RWPE1 (cell line): ENCODE results near the gene SDF4.
A peak's percentile ranks its signal among the peaks of the same experiment; 100 is the strongest.

Experiments used
- CTCF ChIA-PET: fragments of 350-600 bp; sonication (Branson Sonifier 250); formaldehyde crosslinking; extraction: SDS; loops from one replicate; lab custom pipeline; 2021; lab: Yijun Ruan, JAX
- POLR2A ChIA-PET: fragments of 400-600 bp; formaldehyde crosslinking; extraction: SDS; loops from one replicate; lab custom pipeline; 2020; ENCODE audit warnings: antibody characterized with exemption; ENCODE audit not compliant: low non-redundant PET; lab: Yijun Ruan, JAX
- DNase-seq: peaks from one replicate; pipeline ENCODE4 v3.0.0; 2012; ENCODE audit warnings: low spot score
- H3K27ac ChIP-seq: fragments of 450-650 bp; 2 replicates; pipeline ENCODE4 v1.5.1; 2017
- CTCF ChIP-seq: fragments of 450-650 bp; conservative IDR thresholded peaks from 2 replicates; pipeline ENCODE4 v1.5.1; 2017; ENCODE audit warnings: low read depth, mild to moderate bottlenecking

Gene SDF4

DNA sequence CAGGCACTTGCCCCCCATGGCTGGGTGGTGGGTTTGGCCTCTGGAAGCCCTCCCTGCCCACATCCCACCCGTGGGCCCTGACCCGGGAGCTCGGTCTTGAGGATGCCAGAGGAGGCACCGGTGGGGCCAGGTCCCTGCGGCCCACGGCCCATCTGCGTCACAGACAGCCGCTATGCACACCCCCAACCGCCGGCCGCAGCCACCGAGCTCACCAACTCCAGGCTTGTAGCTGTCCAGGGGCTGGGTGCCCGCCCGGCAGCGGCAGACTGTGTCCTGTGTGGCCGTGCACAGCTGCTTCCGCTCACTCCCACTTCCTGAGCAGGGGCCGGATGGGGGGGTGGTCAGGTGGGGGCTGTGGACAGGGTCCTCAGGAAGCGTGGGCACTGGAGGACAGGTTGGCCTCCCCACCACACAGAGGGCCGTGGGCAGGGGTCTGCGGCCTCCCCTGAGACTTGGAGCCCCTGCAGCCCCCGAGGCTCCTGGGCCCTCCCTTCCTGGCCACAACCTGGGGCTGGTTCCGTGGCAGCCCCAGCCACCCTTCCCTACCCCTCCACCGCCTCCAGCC lies 18.9 kb downstream of the SDF4 start:
- H3K27ac ChIP-seq: no peak overlapping the region
- ChIA-PET CTCF (no interaction called here), POLR2A (no interaction called here)
- DNase-seq: no peak
- no peak for TF ChIP-seq CTCF

DNA sequence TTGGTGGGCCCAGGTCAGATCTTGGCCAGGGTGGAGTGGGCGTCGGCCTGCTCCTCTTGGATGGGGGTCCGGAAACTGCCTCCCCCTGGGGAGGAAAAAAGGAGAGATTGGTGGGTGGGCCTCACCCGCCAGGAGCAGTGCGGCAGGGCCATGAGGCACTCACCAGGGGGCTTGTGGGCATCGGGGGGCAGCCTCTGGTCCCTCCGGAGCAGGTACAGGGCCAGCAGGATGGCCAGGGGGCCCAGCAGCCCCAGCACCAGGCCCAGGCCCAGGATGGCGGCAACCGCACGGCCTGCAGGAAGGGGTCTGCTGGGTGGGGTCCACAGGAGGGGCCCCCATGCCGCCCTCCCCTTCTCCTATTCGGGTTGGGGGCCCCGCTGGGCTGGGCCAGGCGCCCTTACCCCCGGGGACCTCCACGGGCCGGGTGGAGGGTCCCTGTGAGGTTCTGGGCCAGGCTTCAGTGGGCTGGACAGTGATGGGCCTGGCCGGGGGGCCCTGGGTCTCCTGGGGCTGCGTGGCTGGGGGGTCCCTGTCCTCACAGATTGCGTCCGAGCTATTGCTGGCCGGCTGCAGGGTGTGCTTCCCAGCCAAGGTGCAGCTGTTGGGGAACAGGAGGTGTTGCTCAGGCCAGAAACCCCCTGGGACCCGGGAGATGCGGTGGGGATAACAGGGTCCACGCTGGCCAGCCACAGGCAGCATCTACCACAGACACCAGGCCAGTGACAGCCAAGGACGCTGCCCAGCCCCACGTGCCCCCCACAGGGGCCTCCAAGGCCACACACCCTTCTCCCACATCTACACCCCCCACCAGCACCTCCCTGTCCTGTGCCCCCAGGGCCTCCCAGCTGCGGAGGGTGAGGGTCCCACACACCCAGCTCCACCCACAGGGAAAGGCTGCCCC lies 20.0 kb downstream of the SDF4 start:
- POLR2A ChIA-PET: no interaction called here
- TF ChIP-seq CTCF: no peak
- no peak for DNase-seq
- CTCF ChIA-PET: interaction anchor here (0.5 kb wide), 1 partner anchor 37 kb away, joined by 3 read pairs; no protein-coding TSS in a partner anchor
- no peak overlapping the region for H3K27ac ChIP-seq

DNA sequence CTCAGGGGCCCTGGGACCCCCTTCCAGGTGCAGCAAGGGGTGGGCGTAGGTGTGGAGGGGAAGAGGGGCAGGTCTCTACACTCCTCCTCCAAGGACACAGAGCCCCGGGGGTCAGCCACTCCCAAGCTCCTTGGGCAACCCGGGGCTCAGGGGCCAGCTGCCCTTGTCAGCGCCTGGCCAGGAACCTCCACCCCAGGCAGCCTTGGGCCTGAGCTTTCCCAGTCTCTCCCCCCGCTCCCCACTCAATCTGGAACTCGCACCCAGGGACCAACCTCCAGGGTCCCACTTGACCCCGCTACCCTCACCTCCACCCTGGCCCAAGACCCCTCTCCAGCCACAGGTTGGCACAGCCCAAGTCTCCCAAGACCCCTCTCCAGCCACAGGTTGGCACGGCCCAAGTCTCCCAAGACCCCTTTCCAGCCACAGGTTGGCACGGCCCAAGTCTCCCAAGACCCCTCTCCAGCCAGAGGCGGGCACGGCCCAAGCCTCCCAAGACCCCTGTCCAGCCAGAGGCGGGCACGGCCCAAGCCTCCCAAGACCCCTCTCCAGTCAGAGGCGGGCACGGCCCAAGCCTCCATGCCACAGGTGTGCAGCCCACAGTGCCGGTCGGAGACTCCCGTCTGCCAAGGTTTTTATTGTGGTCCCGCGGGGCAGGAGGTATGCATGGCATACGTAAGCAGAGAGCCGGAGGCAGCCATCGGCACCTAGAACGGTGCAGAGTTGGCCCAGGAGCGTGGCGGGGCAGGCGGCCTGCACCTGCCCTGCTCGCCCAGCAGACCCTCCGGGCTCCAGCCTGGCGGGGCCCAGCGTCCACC lies 20.9 kb downstream of the SDF4 start:
- POLR2A ChIA-PET: no interaction called here
- CTCF ChIA-PET: no interaction called here

GRCh38 chr1:1208713-1209433 lies 22.9 kb downstream of the SDF4 start:
- POLR2A ChIA-PET: interaction anchor here (0.6 to 0.7 kb wide), 2 partner anchors 19 to 166 kb away, joined by 3 to 7 read pairs; no protein-coding TSS in a partner anchor
- CTCF ChIA-PET: no interaction called here
- TF ChIP-seq CTCF: no peak

More for the DNA sequence above, 20.9 kb downstream of the SDF4 start:
- DNase-seq: no peak
- no peak for TF ChIP-seq CTCF
- no peak overlapping the region for H3K27ac ChIP-seq

DNA sequence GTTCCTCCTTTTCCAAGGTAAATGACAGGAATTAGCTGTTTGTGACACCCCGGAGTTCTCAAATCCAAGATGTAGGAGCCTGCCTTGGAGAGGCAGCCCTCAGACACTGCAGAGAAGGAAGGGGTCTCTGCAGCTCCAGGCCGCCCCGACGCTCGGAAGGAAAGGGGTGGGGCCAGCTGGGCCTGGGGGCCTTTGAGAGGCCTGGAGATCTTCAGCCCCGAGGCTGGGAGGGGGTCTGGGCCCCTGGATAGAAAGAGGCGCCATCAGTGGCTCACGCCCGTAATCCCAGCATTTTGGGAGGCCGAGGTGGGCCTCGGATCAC lies 24.3 kb downstream of the SDF4 start:
- no peak for DNase-seq
- ChIA-PET POLR2A (no interaction called here), CTCF (interaction anchor here (0.7 kb wide), 1 partner anchor 85 kb away, joined by 3 read pairs; no protein-coding TSS in a partner anchor)
- TF ChIP-seq CTCF: no peak
- peak overlapping the region; percentile 68 for H3K27ac ChIP-seq

More at GRCh38 chr1:1208713-1209433, 22.9 kb downstream of the SDF4 start:
- no peak for DNase-seq
- peak overlapping the region; percentile 68; the same call in 1 of the 2 replicates for H3K27ac ChIP-seq
